NCI-H82 treated with DMSO at 0.1 percent for 48 hours (cell line): ENCODE data around the gene C22orf31.

Experiments
- DNase-seq: peaks from one replicate; lab custom pipeline; 2025; ENCODE audit not compliant: unreplicated experiment; lab: John Stamatoyannopoulos, UW

Gene C22orf31

GRCh38 chr22:29081517-29082236 is 20.0 kb upstream of the C22orf31 start:
- DNase-seq, result no peak

GRCh38 chr22:29080106-29080975 is 18.7 kb upstream of the C22orf31 start:
- peak; percentile 95 for DNase-seq

- peak; percentile 80 for DNase-seq
These were observed 17.7 kb upstream of the C22orf31 start for GRCh38 chr22:29079218-29079901.

GRCh38 chr22:29078869-29079207 is 17.2 kb upstream of the C22orf31 start:
- peak; percentile 47 for DNase-seq

- no peak for DNase-seq
These were observed 16.6 kb upstream of the C22orf31 start for GRCh38 chr22:29078036-29078868.

GRCh38 chr22:29074276-29074772 is 12.7 kb upstream of the C22orf31 start:
- DNase-seq, result no peak

- DNase-seq, result no peak
These were observed 12.1 kb upstream of the C22orf31 start for GRCh38 chr22:29073618-29074275.

- DNase-seq, result no peak
These were observed 11.5 kb upstream of the C22orf31 start, which contains the start of gene KREMEN1 for GRCh38 chr22:29072979-29073617. Gene KREMEN1, plus strand, starts transcription at chr22:29073035. Its CDS starts 96 bp downstream, at chr22:29073131.

- peak; percentile 42 for DNase-seq
These were observed 10.8 kb upstream of the C22orf31 start for GRCh38 chr22:29072193-29072978.

GRCh38 chr22:29071261-29072045 is 9.8 kb upstream of the C22orf31 start:
- DNase-seq, result no peak

- no peak for DNase-seq
These were observed 8.9 kb upstream of the C22orf31 start for GRCh38 chr22:29070490-29070889.

GRCh38 chr22:29069463-29069862 is 7.8 kb upstream of the C22orf31 start:
- no peak for DNase-seq

- no peak for DNase-seq
These were observed 4.0 kb upstream of the C22orf31 start for GRCh38 chr22:29065468-29066190.

GRCh38 chr22:29062286-29062821 is 723 bp upstream of the C22orf31 start:
- DNase-seq, result no peak

GRCh38 chr22:29060931-29061330 is 700 bp downstream of the C22orf31 start:
- no peak for DNase-seq

- DNase-seq, result no peak
These were observed 1.3 kb downstream of the C22orf31 start for GRCh38 chr22:29060251-29060869.

GRCh38 chr22:29056472-29056871 is 5.2 kb downstream of the C22orf31 start:
- peak; percentile 80 for DNase-seq
